LNCaP clone FGC (cell line): Measurements from ENCODE around the gene MAP6.
A peak's percentile ranks its signal among the peaks of the same experiment; 100 is the strongest.

Experiments
- DNase-seq: peaks from one replicate; pipeline ENCODE4 v3.0.0-alpha.2; 2011; ENCODE audit warnings: low read depth
- H3K4me3 ChIP-seq: 2 replicates; pipeline ENCODE4 v1.5.1; 2011; ENCODE audit warnings: mild to moderate bottlenecking, low read depth, low read length, control low read depth
- CTCF ChIP-seq: IDR thresholded peaks from 2 replicates; pipeline ENCODE4 v1.5.1; 2012; ENCODE audit warnings: mild to moderate bottlenecking; ENCODE audit not compliant: control insufficient read depth, insufficient read depth; ENCODE audit errors: extremely low read depth

Gene MAP6

GRCh38 chr11:75644946-75645345, 23.9 kb downstream of the MAP6 start:
- no peak overlapping the region for H3K4me3 ChIP-seq
- TF ChIP-seq CTCF: no peak
- no peak for DNase-seq

GRCh38 chr11:75644370-75644769, 24.5 kb downstream of the MAP6 start:
- DNase-seq: no peak
- no peak overlapping the region for H3K4me3 ChIP-seq
- no peak for TF ChIP-seq CTCF

GRCh38 chr11:75642402-75643113, 26.3 kb downstream of the MAP6 start:
- DNase-seq: peak; percentile 91
- no peak overlapping the region for H3K4me3 ChIP-seq
- TF ChIP-seq CTCF: no peak

- no peak overlapping the region for H3K4me3 ChIP-seq
- TF ChIP-seq CTCF: no peak
- DNase-seq: no peak
These were observed 29.1 kb downstream of the MAP6 start for GRCh38 chr11:75639762-75640181.

GRCh38 chr11:75637998-75638397, 30.8 kb downstream of the MAP6 start:
- H3K4me3 ChIP-seq: no peak overlapping the region
- DNase-seq: no peak
- no peak for TF ChIP-seq CTCF

GRCh38 chr11:75635066-75635862, 33.6 kb downstream of the MAP6 start:
- no peak overlapping the region for H3K4me3 ChIP-seq
- TF ChIP-seq CTCF: no peak
- DNase-seq: no peak
